ENCODE results near the gene TRAM2.

- TF ChIP-seq CTCF (IDR thresholded peaks at IDR 0.05), result peak in 1 of 6 experiments; percentile 1
- TF ChIP-seq POLR2A (IDR thresholded peaks at IDR 0.05), result peak in 1 of 2 donors; percentile 64
Observed at GRCh38 chr6:52517502-52518278, 59.2 kb downstream of the TRAM2 start.

Measured in adrenal gland (tissue), 5 donors.